NCI-H187 treated with DMSO at 0.1 percent for 48 hours (cell line): ENCODE results near the gene CHL1.

ENCODE experiments used
- DNase-seq: peaks from one replicate; lab custom pipeline; 2025; lab: John Stamatoyannopoulos, UW

Gene CHL1, protein sequence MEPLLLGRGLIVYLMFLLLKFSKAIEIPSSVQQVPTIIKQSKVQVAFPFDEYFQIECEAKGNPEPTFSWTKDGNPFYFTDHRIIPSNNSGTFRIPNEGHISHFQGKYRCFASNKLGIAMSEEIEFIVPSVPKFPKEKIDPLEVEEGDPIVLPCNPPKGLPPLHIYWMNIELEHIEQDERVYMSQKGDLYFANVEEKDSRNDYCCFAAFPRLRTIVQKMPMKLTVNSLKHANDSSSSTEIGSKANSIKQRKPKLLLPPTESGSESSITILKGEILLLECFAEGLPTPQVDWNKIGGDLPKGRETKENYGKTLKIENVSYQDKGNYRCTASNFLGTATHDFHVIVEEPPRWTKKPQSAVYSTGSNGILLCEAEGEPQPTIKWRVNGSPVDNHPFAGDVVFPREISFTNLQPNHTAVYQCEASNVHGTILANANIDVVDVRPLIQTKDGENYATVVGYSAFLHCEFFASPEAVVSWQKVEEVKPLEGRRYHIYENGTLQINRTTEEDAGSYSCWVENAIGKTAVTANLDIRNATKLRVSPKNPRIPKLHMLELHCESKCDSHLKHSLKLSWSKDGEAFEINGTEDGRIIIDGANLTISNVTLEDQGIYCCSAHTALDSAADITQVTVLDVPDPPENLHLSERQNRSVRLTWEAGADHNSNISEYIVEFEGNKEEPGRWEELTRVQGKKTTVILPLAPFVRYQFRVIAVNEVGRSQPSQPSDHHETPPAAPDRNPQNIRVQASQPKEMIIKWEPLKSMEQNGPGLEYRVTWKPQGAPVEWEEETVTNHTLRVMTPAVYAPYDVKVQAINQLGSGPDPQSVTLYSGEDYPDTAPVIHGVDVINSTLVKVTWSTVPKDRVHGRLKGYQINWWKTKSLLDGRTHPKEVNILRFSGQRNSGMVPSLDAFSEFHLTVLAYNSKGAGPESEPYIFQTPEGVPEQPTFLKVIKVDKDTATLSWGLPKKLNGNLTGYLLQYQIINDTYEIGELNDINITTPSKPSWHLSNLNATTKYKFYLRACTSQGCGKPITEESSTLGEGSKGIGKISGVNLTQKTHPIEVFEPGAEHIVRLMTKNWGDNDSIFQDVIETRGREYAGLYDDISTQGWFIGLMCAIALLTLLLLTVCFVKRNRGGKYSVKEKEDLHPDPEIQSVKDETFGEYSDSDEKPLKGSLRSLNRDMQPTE (N-terminal part only)

DNA sequence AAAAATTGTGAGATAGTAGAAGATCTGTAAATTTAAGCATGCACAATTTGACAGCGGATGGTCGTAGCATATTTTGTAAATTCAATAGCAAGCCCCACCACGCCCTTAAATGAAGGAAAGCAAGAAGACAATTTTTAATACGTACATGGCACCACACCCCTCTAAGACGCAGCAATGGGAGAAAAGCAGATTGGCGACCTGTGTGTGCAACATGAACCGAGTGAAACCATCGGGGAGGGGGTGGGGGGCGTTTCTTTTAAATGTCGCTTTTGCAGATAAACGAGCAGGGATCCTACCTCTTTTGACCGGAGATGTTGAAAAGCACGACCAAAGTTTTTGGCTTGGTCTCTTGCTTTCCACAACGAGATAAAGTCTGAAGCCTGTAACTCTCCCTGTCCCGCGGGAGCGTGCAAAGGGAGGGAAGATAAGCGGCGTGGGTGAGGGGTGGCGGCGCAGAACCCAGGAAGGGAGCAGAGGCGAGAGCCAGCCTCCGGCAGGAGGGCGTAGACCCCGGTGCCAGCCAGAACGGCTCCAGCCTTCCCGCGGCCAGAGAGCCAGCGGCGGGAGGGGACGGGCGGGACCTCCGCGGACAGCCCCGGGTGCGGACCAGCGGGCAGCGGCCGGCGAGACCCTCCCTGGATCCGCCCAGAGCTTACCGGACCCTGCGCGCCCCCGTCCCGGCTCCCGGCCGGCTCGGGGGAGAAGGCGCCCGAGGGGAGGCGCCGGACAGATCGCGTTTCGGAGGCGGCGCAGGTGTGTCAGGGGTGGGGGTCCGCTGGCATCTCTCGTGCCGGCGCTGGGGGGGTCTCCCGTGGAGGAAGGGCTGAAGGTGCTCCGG is at the start of gene CHL1:
Gene CHL1, plus strand, starts transcription at position 453 of the 838 bp plus-strand sequence. CDS start 123,014 bp downstream, outside the sequence.
- DNase-seq = no peak

DNA sequence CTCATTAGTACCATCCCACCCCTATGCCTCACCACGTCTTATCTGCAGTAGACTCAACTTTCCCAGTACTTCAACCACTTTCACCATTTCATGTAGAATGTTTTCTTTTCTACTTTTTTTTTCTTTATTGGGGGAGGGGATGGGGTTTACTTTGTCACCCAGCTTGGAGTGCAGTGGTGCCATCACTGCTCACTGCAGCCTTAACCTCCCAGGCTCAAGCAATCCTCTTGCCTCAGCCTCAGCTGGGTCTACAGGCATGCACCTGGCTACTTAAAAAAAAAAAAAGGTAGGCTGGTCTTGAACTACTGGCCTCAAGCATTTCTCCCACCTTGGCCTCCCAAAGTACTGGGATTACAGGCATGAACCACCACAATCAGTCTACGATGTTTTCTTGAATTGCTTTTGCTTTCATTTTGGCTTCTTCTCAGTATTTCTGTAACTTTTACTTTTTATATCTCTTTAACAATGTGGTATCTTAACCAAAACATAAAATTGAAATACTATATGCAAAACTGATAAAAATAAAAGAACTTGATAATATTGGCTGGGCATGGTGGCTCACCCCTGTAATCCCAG is 44.9 kb upstream of the CHL1 start:
- DNase-seq = no peak

DNA sequence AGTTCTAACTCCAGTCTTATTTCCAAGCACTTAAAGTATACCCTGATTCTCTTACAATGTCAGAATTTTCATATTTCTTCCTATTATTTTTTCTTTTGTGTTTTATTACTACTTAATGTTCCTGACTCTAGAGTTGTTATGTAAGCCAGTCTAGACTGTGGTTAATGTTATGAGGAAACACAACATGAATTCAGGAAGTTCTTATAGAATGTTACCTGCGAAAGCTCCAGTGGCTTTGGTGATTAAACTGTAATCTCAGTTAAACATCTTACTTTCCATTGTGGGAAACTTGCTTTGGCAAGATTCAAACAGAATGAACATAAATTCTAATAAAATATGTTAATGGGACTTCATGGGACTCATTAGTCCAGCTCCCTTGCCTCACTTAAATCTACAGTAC is 36.6 kb upstream of the CHL1 start:
- no peak for DNase-seq

DNA sequence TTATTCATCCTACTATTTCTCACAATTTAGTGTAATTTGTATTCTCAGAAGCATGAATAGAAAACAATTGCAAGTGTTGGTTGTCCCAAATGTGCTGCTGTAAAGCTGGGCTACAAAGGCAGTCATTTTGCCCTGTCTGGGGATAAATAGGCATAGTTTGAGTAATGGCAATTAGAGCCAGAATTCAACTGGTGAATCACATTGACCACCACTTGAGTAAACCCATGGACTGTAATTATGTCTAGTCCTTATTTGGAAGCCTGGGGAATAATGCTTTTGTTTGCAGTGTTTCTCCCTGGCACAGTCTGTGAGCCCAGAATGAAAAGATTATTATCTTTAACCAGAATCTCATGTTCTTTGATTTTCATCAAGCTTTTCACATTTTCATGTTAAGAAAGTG is 30.5 kb upstream of the CHL1 start:
- DNase-seq = no peak

DNA sequence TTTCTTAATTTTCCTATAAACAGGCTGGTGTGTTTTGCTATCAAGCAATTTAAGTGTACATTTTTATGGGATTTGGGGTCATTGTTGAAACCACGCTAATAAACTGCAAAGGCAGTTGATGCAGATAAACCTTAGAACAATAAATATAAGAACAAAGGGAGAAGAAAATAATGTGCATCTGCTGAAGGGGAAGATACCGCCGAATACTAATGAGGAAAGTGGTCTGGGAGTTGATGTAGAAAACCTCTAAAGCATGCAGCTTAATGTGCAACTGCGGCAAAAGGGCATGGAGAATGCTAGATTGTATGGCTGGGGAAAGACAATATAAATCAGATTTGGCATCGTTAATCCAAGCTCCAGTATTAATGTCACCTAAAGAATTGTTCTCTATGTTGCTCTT is 29.8 kb upstream of the CHL1 start:
- no peak for DNase-seq

DNA sequence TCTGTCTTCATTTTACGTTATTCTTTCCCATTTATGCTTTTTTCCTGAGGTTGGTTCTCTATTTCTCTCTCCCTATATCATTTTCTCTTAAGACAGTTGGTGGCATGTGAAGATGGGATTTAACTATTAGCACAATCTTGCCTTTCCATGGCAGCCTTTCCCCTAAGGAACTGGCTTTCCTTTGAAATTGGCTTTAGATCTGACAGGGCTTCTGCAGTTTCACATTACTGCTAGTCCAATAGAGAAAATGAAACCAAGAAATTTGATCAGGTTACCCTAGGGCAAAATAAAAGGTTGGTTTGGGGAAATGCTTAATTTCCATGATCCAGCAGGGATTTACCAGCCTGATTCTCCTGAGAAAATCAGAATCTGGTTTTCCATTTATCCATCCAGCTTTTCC is 22.7 kb upstream of the CHL1 start:
- DNase-seq = no peak

DNA sequence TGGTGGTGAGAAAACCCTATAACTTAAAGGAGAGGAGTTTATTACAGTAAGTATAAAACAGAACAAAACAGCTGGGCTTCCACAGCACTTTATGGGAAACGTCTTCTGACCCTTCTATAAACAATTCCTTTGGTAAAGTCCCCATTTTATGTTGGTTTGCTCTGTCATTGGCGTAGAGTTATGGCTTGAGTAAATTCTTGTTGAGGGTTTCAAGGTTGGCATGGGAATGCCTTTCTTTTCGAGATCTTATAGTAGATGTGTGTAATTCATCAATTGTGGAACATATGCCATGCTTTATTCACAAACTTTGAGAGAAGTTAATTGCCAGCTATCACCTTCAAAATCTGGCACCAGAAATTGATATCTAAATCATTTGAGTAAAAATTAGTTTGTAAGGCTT is 11.6 kb upstream of the CHL1 start:
- DNase-seq = no peak

DNA sequence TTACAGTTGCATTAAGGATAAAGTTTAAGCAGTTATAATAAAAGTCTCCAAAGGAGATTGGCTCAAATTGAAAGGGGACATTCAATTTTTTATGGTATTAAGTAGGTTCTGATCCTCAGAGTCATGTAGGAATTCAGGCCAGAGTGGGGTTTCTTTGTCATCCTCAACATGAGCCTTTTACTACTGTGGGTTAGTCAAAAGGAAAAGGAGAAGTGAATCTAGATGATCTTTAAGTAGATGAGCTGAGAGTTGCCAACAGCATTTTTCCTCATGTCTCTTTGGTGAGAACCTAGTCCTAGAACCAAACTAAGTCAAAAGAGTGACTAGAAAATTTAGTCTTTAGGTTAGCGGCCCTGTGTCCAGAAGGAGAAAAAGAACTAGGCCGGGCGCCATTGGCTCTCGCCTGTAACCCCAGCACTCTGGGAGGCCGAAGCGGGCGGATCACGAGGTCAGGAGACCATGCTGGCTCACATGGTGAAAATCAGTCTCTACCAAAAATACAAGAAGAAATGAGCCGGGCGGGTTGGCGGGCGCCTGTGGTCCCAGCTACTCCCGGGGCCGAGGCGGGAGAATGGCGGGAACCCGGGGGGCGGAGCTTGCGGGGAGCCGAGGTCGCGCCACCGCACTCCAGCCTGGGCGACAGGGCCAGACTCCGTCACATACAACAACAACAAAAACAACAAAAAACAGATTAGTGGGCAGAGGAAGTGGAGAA is 4.2 kb upstream of the CHL1 start:
- no peak for DNase-seq

DNA sequence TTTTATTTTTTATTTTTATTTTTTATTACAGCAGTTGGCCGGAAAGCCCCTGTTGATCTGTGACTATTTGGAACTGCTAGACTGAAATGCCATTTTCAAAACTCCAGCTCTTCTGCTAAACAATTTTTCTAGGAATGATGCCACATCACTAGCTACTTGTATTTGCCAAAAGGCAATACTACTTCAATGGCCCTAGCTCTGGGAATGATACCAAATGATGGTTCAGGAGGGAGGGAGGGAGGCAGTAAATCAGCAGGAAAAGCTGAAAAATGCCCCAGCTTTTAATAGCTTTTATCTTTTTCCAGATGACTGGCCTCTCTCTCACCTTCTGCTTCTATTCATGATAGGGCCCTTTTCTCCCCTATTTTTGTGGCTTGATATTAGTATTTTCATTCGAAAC is 2.6 kb upstream of the CHL1 start:
- DNase-seq = no peak

DNA sequence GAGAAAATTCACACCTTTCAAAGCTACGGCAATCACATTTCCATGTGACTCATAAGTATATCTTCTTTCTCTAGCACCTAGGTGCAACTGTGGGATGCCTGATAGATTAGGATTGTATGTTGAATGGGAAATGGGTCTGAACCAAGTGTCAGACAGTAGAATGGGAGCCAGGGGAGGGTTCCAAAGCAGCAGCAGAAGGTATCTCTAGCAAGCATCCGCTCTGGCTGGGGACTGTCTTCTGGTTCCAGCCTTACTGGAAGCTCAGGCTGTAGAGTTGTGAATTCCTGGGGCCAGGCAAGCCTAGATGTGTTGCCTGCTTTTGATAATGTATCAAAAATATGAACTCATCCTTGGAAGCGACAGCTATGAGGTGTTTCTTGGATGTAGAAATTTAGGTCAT is 2.1 kb upstream of the CHL1 start:
- DNase-seq = no peak

DNA sequence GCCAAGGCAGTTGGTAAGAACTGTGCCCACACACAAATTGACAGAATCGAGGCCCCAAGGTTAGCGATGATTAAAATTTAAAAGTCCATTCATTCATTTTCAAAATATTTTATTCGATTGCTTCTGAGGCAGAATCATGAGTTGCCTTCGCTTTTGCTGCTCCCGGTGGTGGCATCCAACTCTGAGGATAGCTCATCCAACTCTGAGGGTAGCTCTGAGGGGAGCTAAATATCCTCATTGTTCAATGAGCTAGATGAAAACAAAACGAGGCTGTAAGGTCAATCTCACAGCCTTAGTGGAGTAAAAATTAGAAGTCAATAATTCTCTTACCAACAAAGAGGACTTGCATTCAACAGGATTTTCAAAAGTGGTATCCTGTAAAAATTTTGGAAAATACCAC is 897 bp upstream of the CHL1 start:
- DNase-seq = no peak

DNA sequence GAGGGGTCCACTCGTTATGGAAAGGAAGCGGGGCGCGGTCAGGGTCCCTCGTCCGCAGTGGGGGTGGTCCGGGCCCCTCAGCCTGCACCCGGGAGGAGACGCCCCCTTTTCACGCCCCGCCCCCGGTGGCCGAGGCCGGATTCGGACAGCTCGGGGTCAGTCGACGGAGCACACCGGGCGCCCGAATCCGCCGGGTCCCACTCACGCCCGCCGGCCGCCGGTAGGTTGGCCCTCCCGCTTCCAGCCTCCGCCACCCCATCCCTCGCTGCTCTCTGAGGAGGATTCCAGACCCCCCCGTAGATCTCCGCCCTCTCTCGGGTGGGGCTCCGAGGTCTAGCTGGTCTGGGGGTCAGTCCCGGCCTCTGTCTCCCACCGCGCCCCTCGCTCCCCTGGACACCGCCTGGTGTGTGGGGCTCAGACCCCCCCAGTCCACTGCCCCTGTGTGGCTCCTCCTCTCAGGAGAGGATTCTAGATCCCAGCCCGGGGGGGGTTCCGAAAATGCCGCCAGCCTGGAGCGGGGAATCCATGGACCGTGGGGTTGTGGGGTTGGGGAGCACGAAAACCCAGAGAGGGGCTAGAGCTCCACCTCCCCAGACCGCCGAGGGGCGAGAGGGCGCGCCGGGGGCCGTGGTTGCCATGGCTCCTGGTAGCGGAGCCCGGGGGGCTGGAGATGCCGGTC is 725 bp downstream of the CHL1 start:
- no peak for DNase-seq

DNA sequence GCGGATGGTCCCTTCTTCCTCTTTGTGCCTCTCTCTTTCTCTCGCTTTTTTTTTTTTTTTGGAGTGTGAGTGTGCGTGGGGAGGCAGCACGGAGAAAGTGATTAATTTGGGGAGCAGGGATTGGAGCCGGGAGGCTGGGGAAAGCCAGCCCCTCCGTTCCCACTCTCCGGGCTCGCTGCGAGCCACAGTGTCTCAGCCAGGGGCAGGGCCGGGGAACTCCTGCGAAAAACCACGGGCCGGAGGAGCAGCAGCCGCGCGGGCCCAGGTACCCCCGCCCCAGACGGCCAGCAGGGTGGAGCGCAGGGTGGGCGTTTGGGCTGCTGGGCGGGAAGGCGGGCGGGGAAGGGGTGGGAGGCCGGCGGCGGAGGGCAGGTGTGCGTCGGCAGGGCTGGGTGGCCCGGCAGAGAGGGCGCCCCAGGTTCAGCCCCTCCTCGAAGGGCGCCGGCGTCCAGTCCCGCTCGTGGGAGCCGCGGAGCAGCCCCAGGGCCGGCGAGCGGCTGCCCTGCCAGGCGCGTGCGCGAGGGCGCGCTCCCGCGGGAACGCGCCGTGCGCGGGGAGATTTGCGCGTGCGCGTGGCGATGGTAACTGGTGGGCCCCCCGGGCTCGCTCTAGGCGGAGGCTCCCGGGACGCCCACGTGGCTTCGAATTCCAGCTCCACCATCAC is 1.4 kb downstream of the CHL1 start:
- DNase-seq = no peak

DNA sequence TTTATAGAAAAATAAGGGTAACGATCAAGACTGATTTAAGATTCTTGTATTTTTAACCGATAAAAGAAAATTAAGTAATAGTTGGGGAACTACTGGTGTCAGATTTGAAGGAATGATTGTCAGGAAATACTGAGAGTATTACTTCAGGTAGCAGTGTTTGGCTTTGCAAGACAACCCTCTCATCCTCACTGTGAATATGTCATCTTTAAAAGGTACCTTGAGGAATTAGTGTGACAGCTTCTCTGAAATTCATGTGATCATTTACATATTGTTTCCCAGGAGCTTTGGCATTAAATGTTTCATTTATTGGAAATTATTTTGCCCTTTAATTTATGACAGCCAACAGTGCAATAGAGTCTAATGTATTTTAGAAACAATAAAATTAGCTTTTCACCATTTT is 3.3 kb downstream of the CHL1 start:
- DNase-seq = no peak

DNA sequence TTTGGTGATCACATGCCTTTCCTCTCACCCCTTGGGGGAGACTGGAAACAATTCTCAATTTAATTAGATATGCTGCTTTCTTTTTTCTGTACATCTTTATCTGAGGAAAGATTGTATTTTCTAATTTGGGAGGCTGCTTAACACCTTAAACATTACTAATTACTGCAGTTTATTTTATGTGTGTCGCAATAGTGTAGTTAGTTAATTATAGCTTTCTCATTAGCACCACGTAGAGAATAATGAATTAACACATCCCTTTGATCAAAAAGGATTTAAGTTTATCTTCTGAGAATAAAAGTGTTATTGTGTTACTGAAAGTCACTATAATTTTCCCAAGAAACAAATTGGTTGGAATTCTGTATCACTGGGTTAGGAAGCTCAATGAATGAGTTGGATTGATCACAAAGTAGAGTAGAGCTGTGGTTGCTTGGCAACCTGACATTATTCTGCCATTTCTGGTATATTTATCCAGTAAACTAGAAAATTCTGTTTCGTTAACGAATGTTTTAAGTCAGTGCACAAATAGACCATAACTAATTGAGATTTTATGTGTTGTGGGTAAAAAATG is 4.3 kb downstream of the CHL1 start:
- DNase-seq = no peak

DNA sequence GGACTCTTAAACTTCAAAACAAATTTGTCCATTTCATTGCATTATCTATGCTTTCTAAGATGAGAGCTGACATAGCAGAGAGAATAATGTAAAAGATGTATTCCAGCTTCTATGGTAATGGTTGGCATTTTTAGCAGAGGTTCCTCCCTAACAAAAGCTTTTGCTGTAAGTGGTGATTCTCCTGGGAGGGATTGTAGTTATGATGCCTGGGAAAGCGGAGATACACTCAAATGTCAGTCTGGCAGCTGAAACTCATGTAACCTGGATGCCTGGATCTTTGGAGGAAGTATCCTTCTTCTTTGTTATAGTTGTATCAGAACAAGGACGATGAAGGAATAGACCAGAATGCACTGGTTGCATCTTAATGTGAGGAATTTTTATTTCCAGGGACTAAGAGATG is 7.5 kb downstream of the CHL1 start:
- DNase-seq = peak; percentile 25

DNA sequence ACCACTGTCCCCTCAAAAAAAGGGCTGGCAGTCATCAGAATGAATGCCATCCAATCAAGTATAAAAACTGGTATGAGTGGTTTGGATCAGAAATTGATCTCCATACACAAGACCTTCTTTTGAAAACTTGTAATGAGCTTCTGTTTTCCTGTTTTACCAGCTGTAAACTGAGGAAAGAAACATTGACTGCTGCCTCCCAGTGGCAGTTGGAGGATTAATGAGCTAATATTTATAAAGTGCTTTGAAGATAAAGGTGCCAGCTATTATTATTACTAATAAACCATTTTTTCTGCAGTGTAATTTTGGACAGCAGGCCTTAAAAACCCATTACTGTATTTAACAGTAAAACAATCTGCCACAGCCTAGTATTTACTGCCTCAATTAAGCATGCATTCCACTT is 11.4 kb downstream of the CHL1 start:
- DNase-seq = no peak

DNA sequence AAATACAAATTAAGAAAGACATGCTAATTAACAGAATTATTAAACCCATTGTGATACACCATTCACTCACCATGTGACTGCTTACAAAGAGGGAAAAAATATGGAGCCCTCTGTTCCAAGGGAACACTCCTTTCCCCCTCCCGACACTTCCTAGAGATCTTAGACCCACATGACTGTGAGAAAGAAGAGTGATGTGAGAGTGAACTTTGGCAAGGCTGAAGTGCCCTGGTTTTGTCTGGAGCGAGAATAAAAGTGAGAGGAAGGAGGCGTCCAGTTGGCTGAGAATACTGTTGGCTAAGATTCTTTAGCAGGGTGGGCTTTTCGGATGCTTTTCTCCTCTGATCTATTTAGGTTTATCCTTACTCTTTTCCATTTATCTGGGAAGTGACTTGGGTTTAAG is 14.1 kb downstream of the CHL1 start:
- no peak for DNase-seq

DNA sequence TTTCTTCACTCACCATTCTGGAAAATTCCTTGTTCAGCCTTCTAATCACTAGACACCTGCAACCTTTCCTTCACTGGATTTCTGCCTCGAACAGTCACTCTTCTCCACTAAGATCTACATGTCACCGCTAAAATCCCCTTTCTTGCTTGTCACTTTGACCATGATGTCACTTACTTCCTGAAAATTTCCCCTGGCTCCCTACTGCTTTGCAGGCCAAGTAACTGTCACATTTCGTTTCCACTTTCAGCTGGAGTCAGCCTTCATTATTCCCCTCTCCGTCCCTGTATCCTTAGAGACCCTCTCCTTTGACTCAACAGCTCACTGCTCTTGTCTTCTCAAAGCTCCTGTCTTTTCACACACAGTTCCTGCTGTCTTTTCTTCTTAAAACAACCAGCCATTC is 15.9 kb downstream of the CHL1 start:
- DNase-seq = no peak
